Right lobe of liver (tissue), 4 donors: Measurements from ENCODE around the gene LZTS3.

Experiments used
- POLR2A ChIP-seq: fragments of 450-650 bp; IDR thresholded peaks from one replicate; pipeline ENCODE4 v1.6.1; 2017; ENCODE audit warnings: antibody characterized with exemption, mild to moderate bottlenecking
- TF ChIP-seq, protein P1 (sequence below), 4 donors: fragments of 200-600 bp in 3 of 4; fragments of 450-650 bp in 1 of 4; IDR thresholded peaks; one replicate each; pipeline versions ENCODE4 v1.5.1 to v1.8.0; 2016 to 2022; ENCODE audit warnings: antibody characterized with exemption in 4 of 4, mild to moderate bottlenecking in 2 of 4
- donor health status: DM: no; HTN: no; CAD: no.
- donor health status: DM: no; HTN: no; CAD: no.
- donor health status: DM: no; HTN: yes; CAD: no.

GRCh38 chr20:3137492-3137891, 35.9 kb downstream of the LZTS3 start:
- TF ChIP-seq POLR2A = no peak
- TF ChIP-seq, protein P1, sequence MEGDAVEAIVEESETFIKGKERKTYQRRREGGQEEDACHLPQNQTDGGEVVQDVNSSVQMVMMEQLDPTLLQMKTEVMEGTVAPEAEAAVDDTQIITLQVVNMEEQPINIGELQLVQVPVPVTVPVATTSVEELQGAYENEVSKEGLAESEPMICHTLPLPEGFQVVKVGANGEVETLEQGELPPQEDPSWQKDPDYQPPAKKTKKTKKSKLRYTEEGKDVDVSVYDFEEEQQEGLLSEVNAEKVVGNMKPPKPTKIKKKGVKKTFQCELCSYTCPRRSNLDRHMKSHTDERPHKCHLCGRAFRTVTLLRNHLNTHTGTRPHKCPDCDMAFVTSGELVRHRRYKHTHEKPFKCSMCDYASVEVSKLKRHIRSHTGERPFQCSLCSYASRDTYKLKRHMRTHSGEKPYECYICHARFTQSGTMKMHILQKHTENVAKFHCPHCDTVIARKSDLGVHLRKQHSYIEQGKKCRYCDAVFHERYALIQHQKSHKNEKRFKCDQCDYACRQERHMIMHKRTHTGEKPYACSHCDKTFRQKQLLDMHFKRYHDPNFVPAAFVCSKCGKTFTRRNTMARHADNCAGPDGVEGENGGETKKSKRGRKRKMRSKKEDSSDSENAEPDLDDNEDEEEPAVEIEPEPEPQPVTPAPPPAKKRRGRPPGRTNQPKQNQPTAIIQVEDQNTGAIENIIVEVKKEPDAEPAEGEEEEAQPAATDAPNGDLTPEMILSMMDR (IDR thresholded peaks at IDR 0.05) = no peak
